Measurements from ENCODE around the gene SURF6. TPM values are rescaled to one million over a fixed set of nuclear protein-coding genes. Genes with fewer than 3 reads are reported as not detected.
"Not testable (repeated sequence)": the region's sequence is repeated elsewhere in the genome, so short reads cannot be mapped to it uniquely, and the experiment has no call there.

SURF6 gene
- total RNA-seq, 4 donors from 2014 or later: 10.5 to 47.8 (median 14.5) TPM

GRCh38 chr9:133379153-133380086, 43.4 kb upstream of the SURF6 start:
- ATAC-seq (ENCODE audit: low FRiP score) (no peak), DNase-seq (ENCODE audit: low spot score) (no peak)
- TF ChIP-seq CTCF (IDR thresholded peaks at IDR 0.05): no peak

GRCh38 chr9:133378408-133378962, 42.5 kb upstream of the SURF6 start:
- no peak for TF ChIP-seq CTCF (IDR thresholded peaks at IDR 0.05)
- ATAC-seq (ENCODE audit: low FRiP score) (no peak), DNase-seq (ENCODE audit: low spot score) (no peak)

- ATAC-seq (ENCODE audit: low FRiP score) (no peak), DNase-seq (ENCODE audit: low spot score) (no peak)
- no peak for TF ChIP-seq CTCF (IDR thresholded peaks at IDR 0.05)
Observed at GRCh38 chr9:133377721-133378216, 41.8 kb upstream of the SURF6 start.

DNA sequence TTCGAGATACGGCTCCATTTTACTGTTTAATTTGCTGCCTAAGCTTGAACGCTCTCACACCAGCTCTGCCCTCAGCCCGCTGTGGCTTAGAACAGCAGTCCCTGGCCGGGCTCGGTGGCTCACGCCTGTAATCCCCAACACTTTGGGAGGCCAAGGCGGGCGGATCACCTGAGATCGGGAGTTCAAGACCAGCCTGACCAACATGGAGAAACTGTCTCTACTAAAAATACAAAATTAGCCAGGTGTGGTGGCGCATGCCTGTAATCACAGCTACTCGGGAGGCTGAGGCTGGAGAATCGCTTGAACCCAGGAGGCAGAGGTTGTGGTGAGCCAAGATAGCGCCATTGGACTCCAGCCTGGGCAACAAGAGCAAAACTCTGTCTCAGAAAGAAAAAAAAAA, 41.3 kb upstream of the SURF6 start:
- ATAC-seq (ENCODE audit: low FRiP score); DNase-seq (ENCODE audit: low spot score): not testable (repeated sequence)

DNA sequence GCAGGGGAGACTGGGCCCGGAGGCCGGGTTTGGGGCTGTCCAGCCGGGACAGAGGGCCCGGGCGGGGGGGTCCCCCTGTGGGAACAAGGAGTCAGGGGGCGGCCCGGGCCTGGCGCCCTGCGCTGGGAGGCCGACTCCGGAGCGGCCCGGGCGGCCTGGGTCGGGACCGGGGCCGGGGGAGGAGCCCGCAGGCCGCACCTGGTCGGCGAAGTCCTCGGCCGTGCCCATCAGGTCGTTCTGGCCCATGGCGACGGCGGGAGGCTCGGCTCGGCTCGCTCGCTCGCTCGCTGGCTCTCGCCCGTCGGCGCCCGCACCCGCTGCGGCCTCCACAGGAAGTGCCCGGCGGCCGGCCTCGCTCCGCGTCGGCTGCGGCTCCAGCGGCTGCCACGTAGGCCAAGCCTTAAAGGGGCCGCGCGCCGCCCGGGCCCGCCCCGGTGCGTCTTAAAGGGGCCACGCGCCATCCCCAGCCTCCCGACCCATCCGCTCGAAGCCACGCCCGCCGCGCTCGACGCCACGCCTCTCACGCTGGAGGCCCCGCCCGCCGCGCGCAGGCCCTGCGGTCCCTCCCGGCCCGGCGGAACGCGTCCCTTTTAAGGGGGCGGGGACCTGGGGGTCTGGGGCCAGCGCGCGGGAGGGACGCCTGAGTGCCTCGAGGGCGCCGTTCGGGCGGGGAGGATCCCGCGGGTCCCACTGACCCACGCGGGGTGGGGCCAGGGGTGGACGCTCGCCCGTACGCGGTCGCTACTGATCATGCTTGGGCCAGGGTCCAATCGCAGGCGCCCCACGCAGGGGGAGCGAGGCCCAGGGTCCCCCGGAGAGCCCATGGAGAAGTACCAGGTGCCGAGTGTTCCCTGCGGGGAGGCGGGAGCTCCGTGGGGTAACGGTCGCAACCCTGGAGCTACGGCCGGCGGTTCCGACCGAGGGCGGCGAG, 40.0 kb upstream of the SURF6 start, which contains the start of the genes STKLD1 and SURF4:
TSS of gene STKLD1 (plus strand) at position 643 of the 931 bp plus-strand sequence. CDS start at position 751, 108 bp downstream.
TSS of gene SURF4 (minus strand) at position 337 of the 931 bp plus-strand sequence. CDS start at position 246, 91 bp downstream.
- DNase-seq (ENCODE audit: low spot score) (peak; percentile 80), ATAC-seq (ENCODE audit: low FRiP score) (peak; percentile 97)
- TF ChIP-seq CTCF (IDR thresholded peaks at IDR 0.05): peak in 1 of 3 donors; percentile 5

DNA sequence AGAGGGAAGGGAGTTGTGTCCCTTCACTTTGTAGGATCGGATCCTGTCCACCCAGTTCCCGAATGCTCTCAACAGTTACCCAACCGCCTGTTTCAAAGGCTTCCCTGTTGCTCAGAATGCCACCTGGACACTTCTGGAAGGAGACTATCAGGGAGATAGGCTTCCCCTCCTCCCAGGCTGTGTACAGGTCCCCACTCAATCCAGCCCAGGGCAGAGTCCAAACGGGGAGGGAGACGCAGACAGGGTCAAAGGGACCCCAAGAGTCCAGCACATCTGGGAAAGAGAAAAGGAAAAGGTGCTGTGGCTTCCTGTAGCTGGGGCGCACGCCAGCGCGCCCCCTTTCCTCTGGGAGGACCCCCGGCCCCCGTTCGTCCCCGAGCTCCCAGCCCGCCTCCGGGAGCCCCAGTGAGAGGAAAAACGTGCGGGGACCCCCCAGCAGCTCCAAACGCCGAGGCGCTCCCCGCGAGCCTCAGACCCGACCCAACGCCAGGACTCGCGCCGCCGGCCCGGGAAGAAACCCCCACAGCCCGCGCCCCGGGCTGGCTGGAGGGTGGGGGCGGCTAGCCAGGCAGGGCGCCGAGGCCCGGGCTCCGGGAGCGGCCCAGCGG, 39.2 kb upstream of the SURF6 start:
- no peak for TF ChIP-seq CTCF (IDR thresholded peaks at IDR 0.05)
- no peak for ATAC-seq (ENCODE audit: low FRiP score)
- no peak for DNase-seq (ENCODE audit: low spot score)

All from omental fat pad (tissue), 4 donors.